ENCODE measurements around the gene CKAP5. TPM values are rescaled to one million over a fixed set of nuclear protein-coding genes. Genes with fewer than 3 reads are reported as not detected.
"Not testable (repeated sequence)": the region's sequence is repeated elsewhere in the genome, so short reads cannot be mapped to it uniquely, and the experiment has no call there.

CKAP5 gene
- total RNA-seq, 2 donors from 2014 or later: 162 to 211 TPM

DNA sequence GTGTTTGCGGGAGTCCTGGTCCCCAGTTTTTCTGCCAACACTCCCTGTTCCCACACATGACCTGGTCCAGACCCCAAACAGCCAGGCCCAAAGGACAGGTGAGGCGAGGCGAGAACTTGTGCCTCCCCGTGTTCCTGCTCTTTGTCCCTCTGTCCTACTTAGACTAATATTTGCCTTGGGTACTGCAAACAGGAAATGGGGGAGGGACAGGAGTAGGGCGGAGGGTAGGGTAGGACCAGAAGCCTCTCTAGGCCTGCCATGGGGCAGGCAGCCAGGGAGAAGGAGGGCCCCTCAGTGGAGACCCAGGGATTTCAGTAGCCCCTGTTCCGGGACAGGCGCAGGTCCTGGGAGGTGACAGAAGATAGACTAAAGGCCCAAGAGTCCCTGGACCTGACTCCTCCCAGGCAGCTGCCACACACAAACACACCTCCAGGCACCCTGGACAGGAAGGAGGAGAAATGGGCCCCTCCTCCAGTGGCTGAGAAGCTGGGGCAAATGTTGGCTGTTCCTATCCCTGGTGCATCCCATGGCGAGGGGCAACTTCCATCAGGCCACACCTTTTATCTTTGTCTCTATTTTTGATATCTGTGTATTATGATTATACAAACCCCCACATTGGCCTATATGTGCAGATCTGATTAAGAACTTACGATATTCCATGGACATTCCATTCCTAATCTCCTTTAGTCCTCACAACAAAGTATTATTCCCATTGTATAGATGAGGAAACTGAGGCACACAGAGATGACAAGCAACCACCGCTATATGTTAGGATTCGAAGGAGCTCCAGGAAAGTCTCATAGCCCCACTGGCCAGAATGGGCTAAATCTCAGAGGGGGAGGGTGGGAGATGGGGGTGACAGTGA is 127.7 kb downstream of the CKAP5 start:
- no peak overlapping the region for H3K9ac ChIP-seq (ENCODE audit: extremely low read depth, low read length, poor library complexity, severe bottlenecking)
- H3K27ac Mint-ChIP-seq: no peak overlapping the region
- no peaks in the 10 kb centered on the region for H3K9me3 Mint-ChIP-seq
- H3K4me3 ChIP-seq (ENCODE audit: low read length): no peak overlapping the region
- no peak overlapping the region for H3K27ac ChIP-seq (ENCODE audit: low read depth, low read length)
- H3K4me3 Mint-ChIP-seq: no peak overlapping the region
- H3K4me1 ChIP-seq (ENCODE audit: control insufficient read depth, insufficient read depth, low read length): no peaks in the 10 kb centered on the region
- H3K36me3 ChIP-seq (ENCODE audit: control insufficient read depth, insufficient read depth, low read length): no peaks in the 10 kb centered on the region
- peak; percentile 63 for DNase-seq
- no peaks in the 10 kb centered on the region for H3K27me3 ChIP-seq (ENCODE audit: control insufficient read depth, insufficient read depth, low read length, poor library complexity, severe bottlenecking)
- WGBS, 2 experiments (ENCODE audit: insufficient coverage in 1 of 2, insufficient read length in 1 of 2): 72 to 93% methylated on average over 2 to 9 of the region's 11 CpGs
- no peaks in the 10 kb centered on the region for H3K9me3 ChIP-seq (ENCODE audit: control insufficient read depth, low read length)
- H3K4me1 Mint-ChIP-seq: peaks cover 15% of the 10 kb centered on the region
- TF ChIP-seq, protein P1, sequence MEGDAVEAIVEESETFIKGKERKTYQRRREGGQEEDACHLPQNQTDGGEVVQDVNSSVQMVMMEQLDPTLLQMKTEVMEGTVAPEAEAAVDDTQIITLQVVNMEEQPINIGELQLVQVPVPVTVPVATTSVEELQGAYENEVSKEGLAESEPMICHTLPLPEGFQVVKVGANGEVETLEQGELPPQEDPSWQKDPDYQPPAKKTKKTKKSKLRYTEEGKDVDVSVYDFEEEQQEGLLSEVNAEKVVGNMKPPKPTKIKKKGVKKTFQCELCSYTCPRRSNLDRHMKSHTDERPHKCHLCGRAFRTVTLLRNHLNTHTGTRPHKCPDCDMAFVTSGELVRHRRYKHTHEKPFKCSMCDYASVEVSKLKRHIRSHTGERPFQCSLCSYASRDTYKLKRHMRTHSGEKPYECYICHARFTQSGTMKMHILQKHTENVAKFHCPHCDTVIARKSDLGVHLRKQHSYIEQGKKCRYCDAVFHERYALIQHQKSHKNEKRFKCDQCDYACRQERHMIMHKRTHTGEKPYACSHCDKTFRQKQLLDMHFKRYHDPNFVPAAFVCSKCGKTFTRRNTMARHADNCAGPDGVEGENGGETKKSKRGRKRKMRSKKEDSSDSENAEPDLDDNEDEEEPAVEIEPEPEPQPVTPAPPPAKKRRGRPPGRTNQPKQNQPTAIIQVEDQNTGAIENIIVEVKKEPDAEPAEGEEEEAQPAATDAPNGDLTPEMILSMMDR (conservative IDR thresholded peaks at IDR 0.05): no peak
- no peaks in the 10 kb centered on the region for H3K27me3 Mint-ChIP-seq (ENCODE audit: insufficient read depth)
- H3K36me3 Mint-ChIP-seq (ENCODE audit: low read depth): no peaks in the 10 kb centered on the region

DNA sequence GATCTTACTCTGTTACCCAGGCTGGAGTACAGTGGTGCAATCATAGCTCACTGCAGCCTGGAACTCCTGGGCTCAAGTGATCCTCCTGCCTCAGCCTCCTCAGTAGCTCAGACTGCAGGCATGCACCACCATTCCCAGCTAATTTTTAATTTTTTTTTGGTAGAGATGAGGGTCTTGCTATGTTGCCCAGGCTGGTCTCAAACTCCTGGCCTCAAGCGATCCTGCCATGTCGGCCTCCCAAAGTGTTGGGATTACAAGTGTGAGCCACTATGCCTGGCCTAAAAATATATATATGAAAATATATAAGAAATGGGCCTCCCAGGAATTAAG is 128.3 kb downstream of the CKAP5 start:
- not testable (repeated sequence) for H3K9me3 ChIP-seq (ENCODE audit: control insufficient read depth, low read length); H3K4me3 ChIP-seq (ENCODE audit: low read length); H3K9ac ChIP-seq (ENCODE audit: extremely low read depth, low read length, poor library complexity, severe bottlenecking); H3K27me3 ChIP-seq (ENCODE audit: control insufficient read depth, insufficient read depth, low read length, poor library complexity, severe bottlenecking); H3K4me1 ChIP-seq (ENCODE audit: control insufficient read depth, insufficient read depth, low read length); H3K27me3 Mint-ChIP-seq (ENCODE audit: insufficient read depth); H3K4me3 Mint-ChIP-seq; H3K36me3 ChIP-seq (ENCODE audit: control insufficient read depth, insufficient read depth, low read length); H3K36me3 Mint-ChIP-seq (ENCODE audit: low read depth); H3K27ac Mint-ChIP-seq; H3K27ac ChIP-seq (ENCODE audit: low read depth, low read length); H3K9me3 Mint-ChIP-seq; DNase-seq
- H3K4me1 Mint-ChIP-seq: peaks cover 15% of the 10 kb centered on the region
- WGBS, 2 experiments (ENCODE audit: insufficient coverage in 1 of 2, insufficient read length in 1 of 2): 100% methylated on average over 2 of the region's 2 CpGs; no CpG with 5 or more reads in 1 of the 2 experiments

DNA sequence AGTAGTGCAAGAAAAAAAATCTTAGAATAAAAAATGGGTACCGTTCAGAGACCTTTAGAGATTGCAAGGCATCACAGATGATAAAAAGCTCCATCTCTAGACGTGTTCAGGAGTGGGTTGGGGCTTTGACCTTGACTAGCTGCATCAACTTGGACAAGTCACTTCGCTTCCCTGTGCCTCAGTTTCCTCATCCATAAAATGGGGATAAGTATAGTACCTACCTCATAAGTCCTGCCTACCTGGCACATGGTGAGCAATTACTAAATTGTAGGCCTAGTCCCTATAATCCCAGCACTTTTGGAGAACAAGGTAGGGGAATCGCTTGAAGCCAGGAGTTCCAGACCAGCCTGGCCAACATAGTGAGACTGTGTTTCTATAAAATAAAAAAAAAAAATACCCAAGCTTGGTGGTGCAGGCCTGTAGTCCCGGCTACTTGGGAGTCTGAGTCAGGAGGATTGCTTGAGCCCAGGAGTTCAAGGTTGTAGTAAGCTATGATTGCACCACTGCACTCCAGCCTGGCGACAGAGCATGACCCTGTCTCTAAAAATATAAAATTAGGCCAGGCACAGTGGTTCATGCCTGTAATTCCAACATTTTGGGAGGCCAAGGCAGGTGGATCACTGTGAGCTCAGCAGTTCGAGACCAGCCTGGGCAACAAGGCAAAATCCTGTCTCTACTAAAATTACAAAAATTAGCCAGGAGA is 133.1 kb downstream of the CKAP5 start:
- 89 to 94% methylated on average over 7 of the region's 7 CpGs for WGBS, 2 experiments (ENCODE audit: insufficient coverage in 1 of 2, insufficient read length in 1 of 2)
- peaks cover under 1% of the 10 kb centered on the region for H3K4me1 Mint-ChIP-seq
- no peak overlapping the region for H3K27ac Mint-ChIP-seq
- Histone ChIP-seq H3K36me3 (ENCODE audit: control insufficient read depth, insufficient read depth, low read length) (peaks cover 9% of the 10 kb centered on the region), H3K4me1 (ENCODE audit: control insufficient read depth, insufficient read depth, low read length) (no peaks in the 10 kb centered on the region), H3K27me3 (ENCODE audit: control insufficient read depth, insufficient read depth, low read length, poor library complexity, severe bottlenecking) (no peaks in the 10 kb centered on the region), H3K9me3 (ENCODE audit: control insufficient read depth, low read length) (no peaks in the 10 kb centered on the region), H3K4me3 (ENCODE audit: low read length) (no peak overlapping the region), H3K27ac (ENCODE audit: low read depth, low read length) (no peak overlapping the region), H3K9ac (ENCODE audit: extremely low read depth, low read length, poor library complexity, severe bottlenecking) (no peak overlapping the region)
- H3K27me3 Mint-ChIP-seq (ENCODE audit: insufficient read depth): no peaks in the 10 kb centered on the region
- TF ChIP-seq, protein P1 (conservative IDR thresholded peaks at IDR 0.05): no peak
- no peaks in the 10 kb centered on the region for H3K36me3 Mint-ChIP-seq (ENCODE audit: low read depth)
- no peaks in the 10 kb centered on the region for H3K9me3 Mint-ChIP-seq
- no peak overlapping the region for H3K4me3 Mint-ChIP-seq
- no peak for DNase-seq

All from endodermal cell (in vitro differentiated cells).